ENCODE results near the gene SMPD1. TPM values are rescaled to one million over a fixed set of nuclear protein-coding genes. Genes with fewer than 3 reads are reported as not detected.

Gene SMPD1
- total RNA-seq, 2 donors from 2014 or later: 9.4 to 28.7 TPM

GRCh38 chr11:6397636-6398035, 7.4 kb downstream of the SMPD1 start:
- Histone ChIP-seq H3K4me1 (ENCODE audit: control insufficient read depth, insufficient read depth, low read length) (no peaks in the 10 kb centered on the region), H3K27me3 (ENCODE audit: control insufficient read depth, insufficient read depth, low read length, poor library complexity, severe bottlenecking) (no peaks in the 10 kb centered on the region), H3K9ac (ENCODE audit: extremely low read depth, low read length, poor library complexity, severe bottlenecking) (no peak overlapping the region), H3K9me3 (ENCODE audit: control insufficient read depth, low read length) (no peaks in the 10 kb centered on the region), H3K36me3 (ENCODE audit: control insufficient read depth, insufficient read depth, low read length) (peaks cover 9% of the 10 kb centered on the region), H3K27ac (ENCODE audit: low read depth, low read length) (no peak overlapping the region), H3K4me3 (ENCODE audit: low read length) (no peak overlapping the region)
- H3K27ac Mint-ChIP-seq: no peak overlapping the region
- no peaks in the 10 kb centered on the region for H3K27me3 Mint-ChIP-seq (ENCODE audit: insufficient read depth)
- DNase-seq: no peak
- no peak overlapping the region for H3K4me3 Mint-ChIP-seq
- peaks cover 16% of the 10 kb centered on the region for H3K36me3 Mint-ChIP-seq (ENCODE audit: low read depth)
- TF ChIP-seq, protein P1, sequence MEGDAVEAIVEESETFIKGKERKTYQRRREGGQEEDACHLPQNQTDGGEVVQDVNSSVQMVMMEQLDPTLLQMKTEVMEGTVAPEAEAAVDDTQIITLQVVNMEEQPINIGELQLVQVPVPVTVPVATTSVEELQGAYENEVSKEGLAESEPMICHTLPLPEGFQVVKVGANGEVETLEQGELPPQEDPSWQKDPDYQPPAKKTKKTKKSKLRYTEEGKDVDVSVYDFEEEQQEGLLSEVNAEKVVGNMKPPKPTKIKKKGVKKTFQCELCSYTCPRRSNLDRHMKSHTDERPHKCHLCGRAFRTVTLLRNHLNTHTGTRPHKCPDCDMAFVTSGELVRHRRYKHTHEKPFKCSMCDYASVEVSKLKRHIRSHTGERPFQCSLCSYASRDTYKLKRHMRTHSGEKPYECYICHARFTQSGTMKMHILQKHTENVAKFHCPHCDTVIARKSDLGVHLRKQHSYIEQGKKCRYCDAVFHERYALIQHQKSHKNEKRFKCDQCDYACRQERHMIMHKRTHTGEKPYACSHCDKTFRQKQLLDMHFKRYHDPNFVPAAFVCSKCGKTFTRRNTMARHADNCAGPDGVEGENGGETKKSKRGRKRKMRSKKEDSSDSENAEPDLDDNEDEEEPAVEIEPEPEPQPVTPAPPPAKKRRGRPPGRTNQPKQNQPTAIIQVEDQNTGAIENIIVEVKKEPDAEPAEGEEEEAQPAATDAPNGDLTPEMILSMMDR (conservative IDR thresholded peaks at IDR 0.05): no peak
- no peaks in the 10 kb centered on the region for H3K9me3 Mint-ChIP-seq
- WGBS, 2 experiments (ENCODE audit: insufficient coverage in 1 of 2, insufficient read length in 1 of 2): 84 to 93% methylated on average over 3 of the region's 3 CpGs
- H3K4me1 Mint-ChIP-seq: no peaks in the 10 kb centered on the region

GRCh38 chr11:6400431-6401345, 10.4 kb downstream of the SMPD1 start:
- no peaks in the 10 kb centered on the region for H3K4me1 ChIP-seq (ENCODE audit: control insufficient read depth, insufficient read depth, low read length)
- TF ChIP-seq, protein P1 (conservative IDR thresholded peaks at IDR 0.05): no peak
- H3K4me3 ChIP-seq (ENCODE audit: low read length): no peak overlapping the region
- no peak overlapping the region for H3K27ac ChIP-seq (ENCODE audit: low read depth, low read length)
- H3K36me3 ChIP-seq (ENCODE audit: control insufficient read depth, insufficient read depth, low read length): peaks cover 9% of the 10 kb centered on the region
- no peaks in the 10 kb centered on the region for H3K27me3 Mint-ChIP-seq (ENCODE audit: insufficient read depth)
- no peak overlapping the region for H3K4me3 Mint-ChIP-seq
- no peaks in the 10 kb centered on the region for H3K4me1 Mint-ChIP-seq
- H3K27me3 ChIP-seq (ENCODE audit: control insufficient read depth, insufficient read depth, low read length, poor library complexity, severe bottlenecking): no peaks in the 10 kb centered on the region
- H3K27ac Mint-ChIP-seq: no peak overlapping the region
- WGBS, 2 experiments (ENCODE audit: insufficient coverage in 1 of 2, insufficient read length in 1 of 2): 94 to 95% methylated on average over 11 to 13 of the region's 15 CpGs
- DNase-seq: no peak
- H3K9me3 ChIP-seq (ENCODE audit: control insufficient read depth, low read length): no peaks in the 10 kb centered on the region
- H3K9me3 Mint-ChIP-seq: no peaks in the 10 kb centered on the region
- peaks cover 15% of the 10 kb centered on the region for H3K36me3 Mint-ChIP-seq (ENCODE audit: low read depth)
- no peak overlapping the region for H3K9ac ChIP-seq (ENCODE audit: extremely low read depth, low read length, poor library complexity, severe bottlenecking)

- 93 to 97% methylated on average over 6 to 7 of the region's 7 CpGs for WGBS, 2 experiments (ENCODE audit: insufficient coverage in 1 of 2, insufficient read length in 1 of 2)
- DNase-seq: no peak
- no peaks in the 10 kb centered on the region for H3K4me1 ChIP-seq (ENCODE audit: control insufficient read depth, insufficient read depth, low read length)
- peaks cover 15% of the 10 kb centered on the region for H3K36me3 Mint-ChIP-seq (ENCODE audit: low read depth)
- no peaks in the 10 kb centered on the region for H3K9me3 ChIP-seq (ENCODE audit: control insufficient read depth, low read length)
- no peak overlapping the region for H3K9ac ChIP-seq (ENCODE audit: extremely low read depth, low read length, poor library complexity, severe bottlenecking)
- no peak overlapping the region for H3K27ac ChIP-seq (ENCODE audit: low read depth, low read length)
- H3K27ac Mint-ChIP-seq: no peak overlapping the region
- no peaks in the 10 kb centered on the region for H3K27me3 ChIP-seq (ENCODE audit: control insufficient read depth, insufficient read depth, low read length, poor library complexity, severe bottlenecking)
- peaks cover 9% of the 10 kb centered on the region for H3K36me3 ChIP-seq (ENCODE audit: control insufficient read depth, insufficient read depth, low read length)
- H3K27me3 Mint-ChIP-seq (ENCODE audit: insufficient read depth): no peaks in the 10 kb centered on the region
- H3K4me1 Mint-ChIP-seq: no peaks in the 10 kb centered on the region
- H3K4me3 Mint-ChIP-seq: no peak overlapping the region
- H3K9me3 Mint-ChIP-seq: no peaks in the 10 kb centered on the region
- H3K4me3 ChIP-seq (ENCODE audit: low read length): no peak overlapping the region
- TF ChIP-seq, protein P1 (conservative IDR thresholded peaks at IDR 0.05): no peak
These were observed 11.2 kb downstream of the SMPD1 start for GRCh38 chr11:6401464-6401863.

All from endodermal cell (in vitro differentiated cells).